ENCODE measurements around the gene STRADA.

The STRADA gene

DNA sequence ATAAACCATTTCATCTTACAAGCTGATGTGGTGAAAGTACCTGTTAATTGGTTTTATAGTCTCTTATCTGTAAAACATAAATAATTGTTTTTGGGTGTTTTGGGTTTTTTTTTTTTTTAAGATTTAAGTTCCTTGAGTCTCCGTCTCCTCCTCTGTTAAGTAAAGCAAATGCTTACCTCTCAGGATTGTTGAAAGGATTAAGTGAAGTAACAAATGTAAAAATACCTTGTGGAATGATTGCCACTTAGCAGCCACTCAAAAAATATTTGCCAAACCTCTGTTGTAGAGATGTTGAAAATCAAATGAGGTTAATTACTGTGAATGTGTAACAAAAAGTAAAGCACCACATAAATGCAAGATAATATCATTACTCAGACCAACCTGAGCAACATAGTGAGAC, 60.9 kb downstream of the STRADA start:
- no peak for TF ChIP-seq CTCF (IDR thresholded peaks at IDR 0.05; ENCODE audit: low read depth, low read length)
- DNase-seq (ENCODE audit: low read depth, low spot score): no peak
- in situ Hi-C loops (cut with HindIII; ENCODE audit: low sequenced_read_pairs): no loop called here
- H3K4me3 ChIP-seq (ENCODE audit: low read depth, low read length): no peak overlapping the region

DNA sequence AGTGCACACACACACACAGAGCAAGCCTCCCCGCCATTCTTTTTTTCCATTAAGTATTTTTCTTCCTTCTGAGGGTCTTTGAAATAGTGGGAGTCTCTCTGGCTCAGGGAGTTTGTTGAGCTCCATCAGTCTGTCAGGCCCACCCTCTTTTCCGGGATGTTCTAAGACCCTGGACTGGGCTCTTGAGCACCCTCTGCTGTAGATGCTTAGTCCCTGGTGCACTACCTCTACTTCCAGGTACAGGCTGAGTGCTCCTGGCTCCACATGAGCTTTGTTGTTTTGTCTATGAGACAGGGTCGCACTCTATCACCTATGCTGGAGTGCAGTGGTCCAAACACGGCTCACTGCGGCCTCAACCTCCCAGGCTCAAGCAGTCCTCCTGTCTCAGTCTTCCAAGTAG, 62.4 kb downstream of the STRADA start:
- TF ChIP-seq CTCF (IDR thresholded peaks at IDR 0.05; ENCODE audit: low read depth, low read length): no peak
- in situ Hi-C loops (cut with HindIII; ENCODE audit: low sequenced_read_pairs): no loop called here
- DNase-seq (ENCODE audit: low read depth, low spot score): no peak

GRCh38 chr17:63676584-63676983, 65.0 kb downstream of the STRADA start:
- in situ Hi-C loops (cut with HindIII; ENCODE audit: low sequenced_read_pairs): no loop called here
- H3K4me3 ChIP-seq (ENCODE audit: low read depth, low read length): no peak overlapping the region
- no peak for DNase-seq (ENCODE audit: low read depth, low spot score)
- no peak for TF ChIP-seq CTCF (IDR thresholded peaks at IDR 0.05; ENCODE audit: low read depth, low read length)

More for the DNA sequence above, 62.4 kb downstream of the STRADA start:
- no peak overlapping the region for H3K4me3 ChIP-seq (ENCODE audit: low read depth, low read length)

DNA sequence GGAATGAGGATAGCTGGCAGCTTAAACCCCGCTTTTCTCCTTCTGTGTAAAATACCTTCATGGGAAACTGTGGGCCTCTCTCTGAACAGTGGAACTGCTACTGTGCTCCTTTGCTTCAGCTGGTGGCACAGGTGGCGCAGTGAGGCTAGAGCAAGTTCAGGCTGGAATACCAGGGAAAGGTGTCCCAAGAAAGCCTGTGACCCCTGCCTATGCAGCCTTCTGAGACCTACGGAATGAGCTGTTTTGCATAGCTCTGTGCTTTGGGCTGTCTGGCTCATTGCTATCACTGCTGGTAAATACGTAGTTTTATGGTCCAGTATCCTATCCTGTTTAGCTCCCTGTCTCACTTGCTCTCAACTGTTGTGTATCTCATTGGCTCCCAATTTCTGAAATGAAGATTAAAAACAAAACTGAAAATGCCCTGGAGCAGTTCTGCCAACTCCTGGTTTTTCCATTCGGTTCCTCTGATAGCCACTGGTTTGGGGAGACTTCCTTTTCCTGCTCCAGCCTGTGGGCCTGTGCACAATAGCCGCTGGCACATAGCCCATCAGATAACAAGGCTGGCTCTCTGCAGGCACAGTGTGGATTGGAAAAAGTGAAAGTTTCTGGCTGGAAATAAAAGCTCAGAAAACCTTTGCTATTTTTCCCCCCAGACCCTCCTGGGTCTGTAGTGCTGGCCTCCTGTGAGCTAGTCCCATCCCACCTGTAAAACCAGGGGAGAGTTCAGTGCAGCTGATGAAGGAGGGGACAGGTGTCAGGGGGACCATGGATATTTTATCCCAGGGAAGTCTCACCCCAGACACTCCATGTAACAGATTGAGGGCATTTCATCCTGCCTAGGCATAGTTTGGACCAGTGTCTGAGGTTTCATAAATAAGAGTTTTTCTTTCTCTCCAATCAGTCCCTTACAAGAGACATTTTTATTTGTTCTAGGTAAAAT, 65.7 kb downstream of the STRADA start:
- no peak overlapping the region for H3K4me3 ChIP-seq (ENCODE audit: low read depth, low read length)
- peak; percentile 90 for DNase-seq (ENCODE audit: low read depth, low spot score)
- TF ChIP-seq CTCF (IDR thresholded peaks at IDR 0.05; ENCODE audit: low read depth, low read length): no peak
- in situ Hi-C loops (cut with HindIII; ENCODE audit: low sequenced_read_pairs): no loop called here

GRCh38 chr17:63675231-63675606, 66.4 kb downstream of the STRADA start:
- DNase-seq (ENCODE audit: low read depth, low spot score): peak; percentile 39
- TF ChIP-seq CTCF (IDR thresholded peaks at IDR 0.05; ENCODE audit: low read depth, low read length): no peak
- in situ Hi-C loops (cut with HindIII; ENCODE audit: low sequenced_read_pairs): no loop called here
- H3K4me3 ChIP-seq (ENCODE audit: low read depth, low read length): no peak overlapping the region

GRCh38 chr17:63672856-63673255, 68.7 kb downstream of the STRADA start:
- TF ChIP-seq CTCF (IDR thresholded peaks at IDR 0.05; ENCODE audit: low read depth, low read length): no peak
- in situ Hi-C loops (cut with HindIII; ENCODE audit: low sequenced_read_pairs): no loop called here
- no peak overlapping the region for H3K4me3 ChIP-seq (ENCODE audit: low read depth, low read length)
- DNase-seq (ENCODE audit: low read depth, low spot score): no peak

Data from astrocyte of the spinal cord (primary cell).